CD4-positive, alpha-beta T cell treated with Interleukin-2 at 100 ng/mL for 4 hours (primary cell): ENCODE measurements around the gene OR13F1.
"Not testable (repeated sequence)": the region's sequence is repeated elsewhere in the genome, so short reads cannot be mapped to it uniquely, and the experiment has no call there.

ENCODE experiments used
- DNase-seq: peaks from one replicate; pipeline ENCODE4 v3.0.0-alpha.2; 2020; ENCODE audit warnings: low spot score

OR13F1 gene, protein sequence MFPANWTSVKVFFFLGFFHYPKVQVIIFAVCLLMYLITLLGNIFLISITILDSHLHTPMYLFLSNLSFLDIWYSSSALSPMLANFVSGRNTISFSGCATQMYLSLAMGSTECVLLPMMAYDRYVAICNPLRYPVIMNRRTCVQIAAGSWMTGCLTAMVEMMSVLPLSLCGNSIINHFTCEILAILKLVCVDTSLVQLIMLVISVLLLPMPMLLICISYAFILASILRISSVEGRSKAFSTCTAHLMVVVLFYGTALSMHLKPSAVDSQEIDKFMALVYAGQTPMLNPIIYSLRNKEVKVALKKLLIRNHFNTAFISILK

DNA sequence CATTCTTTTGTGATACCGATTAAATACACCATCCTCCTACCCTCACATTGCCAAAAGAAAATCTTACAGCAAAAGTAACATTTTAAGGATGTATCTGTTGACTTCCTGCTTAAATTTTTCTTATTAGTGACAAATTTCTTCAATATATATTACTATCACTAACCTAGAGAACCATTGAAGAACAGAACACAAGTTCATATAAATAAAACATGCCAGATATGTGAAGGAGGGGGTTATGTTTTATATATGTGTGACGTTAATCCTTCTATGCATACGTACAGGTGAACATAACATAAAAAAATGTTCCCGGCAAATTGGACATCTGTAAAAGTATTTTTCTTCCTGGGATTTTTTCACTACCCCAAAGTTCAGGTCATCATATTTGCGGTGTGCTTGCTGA is at the start of gene OR13F1:
OR13F1 (plus strand) TSS at position 301 of the 400 bp plus-strand sequence; CDS start at position 301, 0 bp downstream.
- no peak for DNase-seq

DNA sequence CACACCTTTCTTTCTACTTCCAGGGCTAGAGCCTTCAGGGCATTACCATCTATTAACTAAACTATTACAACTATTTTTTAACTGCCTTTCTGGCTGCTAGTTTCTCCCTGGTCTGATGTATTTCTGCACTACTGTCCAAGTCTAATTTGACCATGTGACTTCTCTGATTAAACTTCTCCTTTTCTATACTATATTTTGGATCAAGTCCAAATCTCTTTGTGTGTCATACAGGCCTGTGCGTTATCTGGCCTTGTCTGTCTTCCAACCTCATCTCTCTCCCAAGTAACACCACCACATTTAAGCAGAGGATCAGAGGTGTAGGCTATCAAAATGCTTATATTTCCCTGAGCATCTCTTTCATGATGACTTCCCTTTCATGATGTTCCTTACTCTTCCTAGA is 47.2 kb upstream of the OR13F1 start:
- no peak for DNase-seq

DNA sequence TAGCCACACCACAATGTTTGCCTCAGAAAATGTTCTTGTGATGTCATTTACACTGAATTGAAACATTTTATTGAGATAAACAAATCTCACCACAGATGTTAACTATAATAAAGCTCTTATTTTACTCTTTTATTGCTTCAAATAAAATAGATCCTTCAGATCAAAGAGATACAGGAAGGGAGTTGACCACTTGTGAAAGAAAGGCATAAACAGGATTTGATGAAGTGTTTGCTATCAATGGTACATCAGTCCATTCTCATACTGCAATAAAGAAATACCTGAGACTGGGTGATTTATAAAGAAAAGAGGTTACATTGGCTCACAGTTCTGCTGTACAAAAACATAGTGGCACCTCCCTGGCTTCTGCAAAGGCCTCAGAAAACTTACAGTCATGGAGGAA is 40.2 kb upstream of the OR13F1 start:
- DNase-seq, result no peak

DNA sequence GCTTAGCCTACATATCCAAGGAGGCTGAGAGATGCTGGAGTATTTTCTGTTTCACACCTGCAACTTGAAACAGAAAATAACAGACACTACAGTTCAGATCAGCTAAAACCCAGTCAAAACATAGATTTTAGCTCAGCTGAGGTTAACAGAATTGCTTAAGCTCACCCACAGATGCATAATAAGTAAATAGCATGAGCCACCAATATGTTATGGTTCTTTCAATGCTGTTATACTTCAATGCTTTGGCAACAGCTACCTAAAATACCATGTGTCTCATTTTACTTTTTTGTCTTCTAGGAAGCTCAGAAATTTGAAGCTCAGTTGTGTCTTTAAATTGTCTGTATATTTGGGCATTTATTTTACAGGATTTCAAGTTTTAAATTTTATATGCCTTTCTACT is 35.8 kb upstream of the OR13F1 start:
- no peak for DNase-seq

DNA sequence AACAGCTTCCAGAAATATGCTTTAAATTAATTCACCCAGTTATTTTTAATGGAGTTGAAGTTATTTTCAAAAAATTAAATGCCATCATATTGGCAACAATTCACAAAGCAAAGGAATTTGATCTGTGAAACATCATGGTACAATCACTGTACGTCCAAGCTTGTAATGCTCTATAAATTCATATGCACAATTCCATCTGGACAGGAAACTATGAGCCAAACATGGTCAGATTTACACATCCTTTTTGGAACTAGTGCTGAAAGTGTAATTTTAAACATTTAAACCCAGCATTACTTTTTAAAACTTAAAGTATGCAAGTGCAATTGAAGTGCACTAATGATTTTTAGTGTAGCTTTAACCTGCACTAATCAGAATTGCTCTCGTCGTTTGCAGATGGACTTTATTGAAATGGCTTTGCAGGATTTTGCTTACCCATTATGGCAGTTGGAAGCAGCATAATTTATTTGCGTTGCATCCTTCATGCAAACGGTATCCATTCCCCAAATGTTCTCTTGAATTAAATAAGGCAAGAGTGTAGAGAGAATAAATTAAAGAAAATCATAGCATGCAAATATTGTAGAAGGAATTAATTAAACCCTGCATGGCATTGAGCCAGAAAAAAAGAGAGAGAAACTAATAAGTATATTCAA is 21.0 kb upstream of the OR13F1 start:
- DNase-seq, result no peak

DNA sequence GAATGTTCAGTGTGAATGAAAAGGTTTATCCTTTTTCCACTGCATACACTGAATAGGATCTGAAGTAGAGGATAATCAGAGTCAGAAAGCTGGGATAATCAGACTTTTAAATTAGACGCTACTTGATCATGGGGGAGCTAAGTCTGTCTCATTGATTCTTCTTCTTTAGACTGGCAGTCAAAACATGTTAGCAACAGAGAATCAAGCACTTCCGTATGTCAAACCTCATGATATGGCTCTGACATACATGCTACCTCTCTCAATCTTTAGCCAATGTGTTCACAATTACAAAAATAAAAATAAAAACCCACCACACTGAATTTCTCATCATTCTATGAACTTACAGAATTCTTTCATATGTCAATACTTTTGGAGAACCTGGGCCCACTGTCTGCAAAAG is 19.0 kb upstream of the OR13F1 start:
- no peak for DNase-seq

DNA sequence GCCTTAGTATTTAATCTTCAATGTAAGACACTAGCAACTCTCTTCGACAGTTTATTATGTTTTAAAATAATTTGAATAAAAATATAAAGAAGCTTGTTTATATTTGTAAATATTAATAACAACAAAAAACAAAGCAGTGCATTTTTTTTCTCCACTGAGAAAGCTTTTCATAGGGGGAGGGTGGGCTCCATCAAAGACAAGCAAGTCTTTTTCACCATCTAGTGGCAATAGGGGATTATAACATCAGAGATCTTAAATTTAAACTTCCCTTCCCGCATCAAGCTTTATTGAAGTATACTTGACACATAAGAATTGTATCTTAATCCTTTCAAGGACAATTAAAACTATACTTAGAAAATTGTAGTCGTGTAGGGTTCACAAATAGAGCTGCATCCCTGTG is 9.3 kb upstream of the OR13F1 start:
- DNase-seq, result no peak

DNA sequence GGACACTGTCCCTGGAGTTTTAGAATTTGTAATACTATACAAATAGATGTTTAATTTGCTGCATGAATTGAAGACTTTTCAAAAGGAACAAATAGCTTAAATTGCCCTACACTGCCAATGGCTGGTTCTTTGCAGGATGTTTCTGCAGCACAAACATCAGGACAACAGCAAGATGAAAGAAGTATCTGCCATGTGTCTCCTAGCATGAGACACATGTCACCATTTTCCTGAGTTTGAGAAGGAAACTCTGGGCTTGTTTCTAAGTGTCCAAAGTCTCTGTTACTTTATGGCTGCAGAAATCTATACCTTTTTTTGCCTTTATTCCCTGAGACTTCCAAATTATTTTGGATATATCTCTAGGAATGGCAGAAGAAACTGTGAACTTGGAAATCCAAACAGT is 623 bp upstream of the OR13F1 start:
- no peak for DNase-seq

DNA sequence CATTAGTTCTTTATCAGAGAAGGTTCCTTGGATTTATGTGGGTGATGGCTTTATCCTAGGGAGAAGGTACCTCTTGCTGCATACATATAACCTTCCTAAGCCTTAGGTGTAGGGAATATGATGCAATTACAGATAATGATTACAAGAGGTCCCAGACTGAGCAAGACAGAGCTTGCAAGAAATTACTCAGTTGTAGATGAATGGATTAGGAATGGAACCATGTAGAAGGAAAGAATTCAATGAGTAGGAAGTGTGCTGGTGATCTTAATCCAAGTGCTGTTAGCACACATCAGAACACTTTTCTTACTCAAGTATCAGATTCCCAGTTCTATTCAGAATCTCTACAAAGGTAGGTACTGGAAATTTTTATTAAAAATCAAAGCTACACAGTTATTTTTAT is 2.5 kb downstream of the OR13F1 start:
- no peak for DNase-seq

DNA sequence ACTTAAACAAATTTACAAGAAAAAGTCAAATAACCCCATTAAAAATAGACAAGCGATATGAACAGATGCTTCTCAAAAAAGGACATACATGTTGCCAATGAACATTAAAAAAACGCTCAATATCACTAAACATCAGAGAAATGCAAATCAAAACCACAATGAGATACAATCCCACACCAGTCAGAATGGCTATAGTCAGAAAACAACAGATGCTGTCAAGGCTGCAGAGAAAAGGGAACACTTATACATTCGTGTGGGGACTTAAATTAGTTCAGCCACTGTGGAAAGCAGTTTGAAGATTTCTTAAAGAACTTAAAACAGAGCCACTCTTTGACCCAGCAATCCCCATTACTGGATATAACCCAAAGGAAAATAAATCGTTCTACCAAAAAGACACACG is 10.8 kb downstream of the OR13F1 start:
- no peak for DNase-seq

DNA sequence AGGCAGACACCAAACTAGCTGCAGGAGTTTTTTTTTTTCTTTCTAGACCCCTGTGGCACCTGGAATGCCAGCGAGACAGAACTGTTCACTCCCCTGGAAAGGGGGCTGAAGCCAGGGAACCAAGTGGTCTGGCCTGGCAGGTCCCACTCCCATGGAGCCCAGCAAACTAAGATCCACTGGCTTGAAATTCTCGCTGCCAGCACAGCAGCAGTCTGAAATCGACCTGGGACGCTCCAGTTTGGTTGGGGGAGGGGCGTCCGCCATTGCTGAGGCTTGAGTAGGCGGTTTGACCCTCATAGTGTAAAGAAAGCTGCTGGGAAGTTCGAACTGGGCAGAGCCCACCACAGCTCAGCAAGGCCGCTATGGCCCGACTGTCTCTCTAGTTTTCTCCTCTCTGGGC is 16.2 kb downstream of the OR13F1 start:
- not testable (repeated sequence) for DNase-seq

DNA sequence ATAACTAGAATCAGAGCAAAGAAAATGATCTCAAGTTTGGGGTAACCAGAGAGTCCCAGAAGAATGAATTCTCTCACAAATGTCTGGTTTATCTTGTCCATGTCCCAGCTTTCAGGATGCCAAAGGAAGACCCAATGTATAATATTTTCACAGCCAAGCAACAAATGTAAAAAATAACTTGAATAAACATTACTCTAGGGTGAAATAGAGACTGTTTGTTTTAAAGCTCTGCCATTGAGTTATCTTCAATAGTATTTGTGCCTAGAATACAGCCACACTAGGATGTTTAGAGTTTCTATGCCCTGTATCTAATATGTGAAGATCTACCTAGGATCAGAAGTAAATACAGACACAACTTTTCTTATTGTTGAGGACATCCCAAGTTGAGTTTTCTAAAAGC is 23.0 kb downstream of the OR13F1 start, which contains the start of gene OR13C4:
OR13C4 (minus strand) TSS at position 101 of the 400 bp plus-strand sequence; CDS start at position 101, 0 bp downstream.
- no peak for DNase-seq

DNA sequence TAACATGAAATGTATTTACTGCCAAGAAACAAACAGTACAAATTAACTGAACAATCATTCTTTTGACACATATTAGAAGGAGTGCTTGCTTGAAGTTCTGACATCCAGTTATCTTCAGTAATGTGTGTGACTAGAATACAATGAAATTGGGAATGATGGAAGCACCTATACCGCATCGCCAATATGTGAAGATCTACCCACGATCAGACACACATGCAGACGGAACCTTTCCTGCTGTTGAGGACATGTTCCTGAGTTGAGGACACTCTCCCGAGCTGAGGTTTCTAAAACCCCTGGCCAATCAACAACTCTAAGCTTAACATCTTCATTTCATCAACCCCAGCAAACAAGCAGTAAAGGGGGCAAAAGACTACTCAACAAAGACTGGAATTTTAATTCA is 32.7 kb downstream of the OR13F1 start, which contains the start of gene OR13C3:
OR13C3 (minus strand) TSS at position 101 of the 400 bp plus-strand sequence. CDS start 133 bp downstream, outside the sequence.
- no peak for DNase-seq

DNA sequence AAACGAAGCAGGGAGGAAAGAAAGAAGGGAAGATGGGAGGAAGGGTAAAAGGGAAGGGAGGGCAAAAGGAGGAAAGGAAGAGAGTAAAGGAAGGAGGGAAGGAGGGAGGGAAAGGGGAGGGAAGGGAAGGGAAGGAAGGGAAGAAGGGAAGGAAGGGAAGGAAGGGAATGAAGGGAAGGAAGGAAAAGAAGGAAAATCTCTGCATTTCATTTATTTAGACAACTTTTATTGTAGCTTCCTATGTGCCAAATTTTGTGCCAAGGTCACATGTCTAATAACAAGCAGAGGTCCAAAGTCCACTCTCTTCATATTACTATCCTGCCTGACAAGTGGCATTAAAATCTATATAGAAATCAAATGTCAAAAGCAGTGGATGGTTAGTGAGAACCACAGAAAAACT is 35.2 kb downstream of the OR13F1 start:
- no peak for DNase-seq

DNA sequence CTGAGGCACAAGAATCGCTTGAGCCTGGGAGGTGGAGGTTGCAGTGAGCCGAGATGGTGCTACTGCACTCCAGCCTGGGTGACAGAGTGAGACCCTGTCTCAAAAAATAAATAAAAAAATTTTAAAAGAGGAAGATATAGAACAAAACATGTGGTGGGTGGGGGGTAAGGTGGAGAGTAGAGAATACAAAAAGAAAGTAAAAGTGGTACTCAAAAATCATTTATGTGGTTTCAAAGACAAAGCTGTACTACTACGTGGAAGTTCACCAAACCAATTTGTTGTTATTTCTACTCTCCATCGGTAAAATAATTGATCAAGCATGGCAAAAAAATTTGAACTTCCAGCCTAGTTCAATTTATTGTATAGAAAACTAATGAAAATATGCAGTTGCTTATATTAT is 40.6 kb downstream of the OR13F1 start:
- no peak for DNase-seq

DNA sequence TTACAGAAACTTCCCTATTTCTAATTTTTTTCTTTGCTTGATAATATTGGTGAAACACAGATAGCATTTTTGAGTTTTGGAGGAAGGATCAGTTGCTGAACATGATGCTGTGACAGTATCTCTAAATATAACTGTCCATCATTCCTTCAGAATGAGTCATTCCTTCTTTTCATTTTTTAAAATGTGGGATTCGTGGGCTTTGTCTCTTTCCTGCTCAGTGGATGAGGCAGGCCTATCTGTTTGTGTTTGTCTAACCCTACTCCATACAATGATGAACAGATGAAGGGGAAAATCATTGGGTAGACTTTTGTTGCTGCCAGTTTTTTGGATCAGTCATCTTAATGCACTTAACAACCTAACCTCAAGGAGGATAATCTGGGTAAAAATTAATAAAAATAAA is 49.2 kb downstream of the OR13F1 start:
- DNase-seq, result no peak
